Measurements from ENCODE around the gene RIN3. TPM values are rescaled to one million over a fixed set of nuclear protein-coding genes. Genes with fewer than 3 reads are reported as not detected.

RIN3 gene
- total RNA-seq, 4 donors from 2014 or later = 15.4 to 53.6 (median 39.7) TPM

GRCh38 chr14:92563765-92564285 is 50.2 kb downstream of the RIN3 start:
- Histone ChIP-seq H3K4me1 (peaks cover 0 to 18% (median under 1%) of the 10 kb centered on the region in 4 donors), H3K27me3 (no peaks in the 10 kb centered on the region), H3K27ac (peak overlapping the region in 2 of 4 donors; percentile 29 to 30), H3K4me3 (no peak overlapping the region), H3K36me3 (peaks cover 0 to 22% (median 0%) of the 10 kb centered on the region in 3 donors), H3K9me3 (no peaks in the 10 kb centered on the region)
- no peak for DNase-seq
- TF ChIP-seq CTCF (IDR thresholded peaks at IDR 0.05) = no peak

GRCh38 chr14:92564344-92565039 is 50.9 kb downstream of the RIN3 start:
- Histone ChIP-seq H3K4me1 (peaks cover 0 to 21% (median 2%) of the 10 kb centered on the region in 4 donors), H3K36me3 (peaks cover 0 to 18% (median 0%) of the 10 kb centered on the region in 3 donors), H3K9me3 (no peaks in the 10 kb centered on the region), H3K4me3 (no peak overlapping the region), H3K27ac (peak overlapping the region in 1 of 4 donors; percentile 29), H3K27me3 (no peaks in the 10 kb centered on the region)
- DNase-seq = no peak
- TF ChIP-seq CTCF (IDR thresholded peaks at IDR 0.05) = no peak
- no peak for TF ChIP-seq POLR2A (IDR thresholded peaks at IDR 0.05)

GRCh38 chr14:92565040-92565717 is 51.6 kb downstream of the RIN3 start:
- H3K27ac ChIP-seq = peak overlapping the region in 1 of 4 donors; percentile 17
- H3K27me3 ChIP-seq = no peaks in the 10 kb centered on the region
- no peaks in the 10 kb centered on the region for H3K9me3 ChIP-seq
- H3K4me3 ChIP-seq = no peak overlapping the region
- no peak for TF ChIP-seq CTCF (IDR thresholded peaks at IDR 0.05)
- no peak for TF ChIP-seq POLR2A (IDR thresholded peaks at IDR 0.05)
- H3K4me1 ChIP-seq = peaks cover 0 to 24% (median 2%) of the 10 kb centered on the region in 4 donors
- peaks cover 0 to 12% (median 0%) of the 10 kb centered on the region in 3 donors for H3K36me3 ChIP-seq
- no peak for DNase-seq

GRCh38 chr14:92565718-92566115 is 52.1 kb downstream of the RIN3 start:
- Histone ChIP-seq H3K4me3 (no peak overlapping the region), H3K27ac (peak overlapping the region in 1 of 4 donors; percentile 17), H3K4me1 (peaks cover 0 to 26% (median 2%) of the 10 kb centered on the region in 4 donors), H3K36me3 (peaks cover 0 to 12% (median 0%) of the 10 kb centered on the region in 3 donors), H3K27me3 (no peaks in the 10 kb centered on the region), H3K9me3 (no peaks in the 10 kb centered on the region)
- DNase-seq = no peak
- TF ChIP-seq POLR2A (IDR thresholded peaks at IDR 0.05) = no peak
- no peak for TF ChIP-seq CTCF (IDR thresholded peaks at IDR 0.05)

- TF ChIP-seq POLR2A (IDR thresholded peaks at IDR 0.05) = no peak
- TF ChIP-seq CTCF (IDR thresholded peaks at IDR 0.05) = no peak
- Histone ChIP-seq H3K27me3 (no peaks in the 10 kb centered on the region), H3K9me3 (no peaks in the 10 kb centered on the region), H3K4me3 (no peak overlapping the region), H3K27ac (no peak overlapping the region), H3K36me3 (peaks cover 0 to 12% (median 0%) of the 10 kb centered on the region in 3 donors), H3K4me1 (peaks cover 0 to 34% (median 2%) of the 10 kb centered on the region in 4 donors)
- DNase-seq = no peak
Observed at GRCh38 chr14:92567173-92567725, 53.7 kb downstream of the RIN3 start.

Data from Peyer's patch (tissue), 4 donors.